Body of pancreas (tissue), 4 donors: ENCODE data around the gene SAC3D1.

Source experiments
- CTCF ChIP-seq, 7 experiments: fragments of 450-650 bp in 4 of 7; fragments of 200-600 bp in 3 of 7; sonication (generic) in 3 of 7; IDR thresholded peaks; one replicate each; pipeline ENCODE4 v1.5.1; 2016 to 2019; ENCODE audit warnings: antibody characterized with exemption in 7 of 7
- POLR2A ChIP-seq, 3 donors: fragments of 450-650 bp; IDR thresholded peaks; one replicate each; pipeline ENCODE4 v1.6.1; 2016; ENCODE audit warnings: antibody characterized with exemption in 3 of 3, mild to moderate bottlenecking in 2 of 3

DNA sequence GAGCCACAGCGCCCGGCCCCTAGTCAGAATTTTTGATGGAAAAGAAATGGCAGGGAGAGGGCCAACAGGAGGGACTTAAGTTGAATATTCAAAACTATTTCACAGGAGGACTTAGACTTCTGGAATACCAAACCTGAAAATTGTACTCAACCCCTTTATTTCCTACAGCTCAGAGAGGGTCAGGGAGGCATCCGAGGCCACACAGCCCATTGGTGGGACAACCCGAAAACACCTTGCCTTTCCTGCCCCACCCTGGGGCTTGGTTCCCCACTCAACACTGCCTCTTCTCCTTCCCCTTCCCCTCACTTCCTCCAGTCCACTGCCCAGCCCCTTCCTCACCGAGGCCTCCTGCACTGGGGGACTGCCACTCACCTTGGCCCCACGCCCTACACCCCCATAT, 16.0 kb downstream of the SAC3D1 start:
- TF ChIP-seq CTCF (IDR thresholded peaks at IDR 0.05) (no peak), POLR2A (IDR thresholded peaks at IDR 0.05) (no peak)
